Ishikawa (cell line): ENCODE measurements around the gene PFKM.

Experiments
- CEBPB ChIP-seq: IDR thresholded peaks from 2 replicates; pipeline ENCODE4 v1.6.1; 2012
- CREB1 ChIP-seq: IDR thresholded peaks from 2 replicates; pipeline ENCODE4 v1.6.1; 2012; ENCODE audit warnings: low read depth
- EGR1 ChIP-seq: IDR thresholded peaks from 2 replicates; pipeline ENCODE4 v1.6.1; 2012
- EP300 ChIP-seq: IDR thresholded peaks from 2 replicates; pipeline ENCODE4 v1.6.1; 2012; ENCODE audit warnings: borderline replicate concordance
- FOXM1 ChIP-seq: IDR thresholded peaks from 2 replicates; pipeline ENCODE4 v1.6.1; 2012; ENCODE audit warnings: low read depth, borderline replicate concordance
- NFIC ChIP-seq: IDR thresholded peaks from 2 replicates; pipeline ENCODE4 v1.6.1; 2012
- RAD21 ChIP-seq: IDR thresholded peaks from 2 replicates; pipeline ENCODE4 v1.6.1; 2012; ENCODE audit warnings: low read depth
- TAF1 ChIP-seq: IDR thresholded peaks from 2 replicates; pipeline ENCODE4 v1.6.1; 2012; ENCODE audit warnings: low read depth, mild to moderate bottlenecking
- TCF12 ChIP-seq: IDR thresholded peaks from 2 replicates; pipeline ENCODE4 v1.6.1; 2012; ENCODE audit warnings: low read depth
- TEAD4 ChIP-seq: IDR thresholded peaks from 2 replicates; pipeline ENCODE4 v1.6.1; 2012
- YY1 ChIP-seq: IDR thresholded peaks from 2 replicates; pipeline ENCODE4 v1.6.1; 2012; ENCODE audit warnings: low read depth
- ZBTB7A ChIP-seq: IDR thresholded peaks from 2 replicates; pipeline ENCODE4 v1.6.1; 2012; ENCODE audit warnings: low read depth
- TF ChIP-seq, protein P1 (sequence below): IDR thresholded peaks from 2 replicates; pipeline ENCODE4 v1.6.1; 2012
- TF ChIP-seq, protein P2 (sequence below): IDR thresholded peaks from 2 replicates; pipeline ENCODE4 v1.6.1; 2012
- TF ChIP-seq, protein P3 (sequence below): IDR thresholded peaks from 2 replicates; pipeline ENCODE4 v1.6.1; 2012; ENCODE audit warnings: low read depth, mild to moderate bottlenecking

PFKM gene

DNA sequence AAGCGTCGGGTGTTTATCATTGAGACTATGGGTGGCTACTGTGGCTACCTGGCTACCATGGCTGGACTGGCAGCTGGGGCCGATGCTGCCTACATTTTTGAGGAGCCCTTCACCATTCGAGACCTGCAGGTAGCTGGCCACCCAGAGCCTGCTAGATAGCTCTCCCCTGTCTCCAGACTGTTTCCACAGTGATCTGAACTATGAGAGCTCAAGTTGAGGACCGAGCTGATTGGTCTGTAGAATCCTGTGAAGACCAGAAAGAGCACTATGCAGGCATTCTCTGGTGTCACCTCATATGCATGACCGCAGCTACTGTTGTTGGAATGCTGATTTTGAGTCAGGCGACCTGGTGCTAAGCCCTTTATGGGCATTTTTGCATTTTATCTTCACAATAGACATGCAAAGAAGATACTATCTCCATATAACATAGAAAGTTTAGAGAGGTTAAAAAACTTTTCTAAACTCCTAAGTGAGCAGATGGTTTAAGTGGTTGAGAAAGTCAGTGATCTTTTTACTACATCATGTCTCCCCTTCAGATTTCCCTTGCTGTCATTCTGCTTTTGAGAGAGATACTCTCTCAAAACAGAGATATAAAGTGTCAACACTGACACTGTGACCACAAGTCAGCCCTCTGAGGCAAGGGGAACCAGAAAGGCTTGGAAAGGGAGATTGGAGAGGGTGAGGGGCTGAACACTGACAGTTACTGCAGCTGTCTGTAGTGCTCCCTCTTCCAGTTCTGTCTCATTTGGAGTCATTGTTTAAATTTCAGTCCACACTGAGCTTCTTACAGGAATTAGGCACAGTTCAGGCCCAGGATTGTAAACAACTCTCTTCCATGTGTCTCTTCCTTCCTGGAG is 23.9 kb downstream of the PFKM start:
- TF ChIP-seq, protein P1, sequence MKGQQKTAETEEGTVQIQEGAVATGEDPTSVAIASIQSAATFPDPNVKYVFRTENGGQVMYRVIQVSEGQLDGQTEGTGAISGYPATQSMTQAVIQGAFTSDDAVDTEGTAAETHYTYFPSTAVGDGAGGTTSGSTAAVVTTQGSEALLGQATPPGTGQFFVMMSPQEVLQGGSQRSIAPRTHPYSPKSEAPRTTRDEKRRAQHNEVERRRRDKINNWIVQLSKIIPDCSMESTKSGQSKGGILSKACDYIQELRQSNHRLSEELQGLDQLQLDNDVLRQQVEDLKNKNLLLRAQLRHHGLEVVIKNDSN: no peak
- no peak for TF ChIP-seq TAF1
- no peak for TF ChIP-seq EP300
- TF ChIP-seq NFIC: no peak

DNA sequence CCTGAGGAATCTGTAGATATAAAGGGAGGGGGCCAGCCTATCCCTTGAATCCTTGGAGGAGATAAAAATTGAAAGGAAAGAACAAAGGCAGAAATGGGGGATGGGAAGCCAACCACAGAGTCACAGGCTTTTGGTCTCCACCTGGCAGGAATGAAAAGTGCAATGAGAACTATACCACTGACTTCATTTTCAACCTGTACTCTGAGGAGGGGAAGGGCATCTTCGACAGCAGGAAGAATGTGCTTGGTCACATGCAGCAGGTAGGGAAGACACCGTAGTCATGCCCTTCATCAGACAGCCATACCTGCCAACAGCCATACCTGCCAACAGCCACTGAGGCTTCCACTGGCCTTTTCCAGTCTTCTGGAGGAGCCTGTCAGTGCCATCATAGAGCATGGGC is 24.7 kb downstream of the PFKM start:
- TF ChIP-seq YY1 (no peak), TCF12 (no peak), TEAD4 (no peak), EGR1 (no peak), EP300 (no peak), CEBPB (no peak), RAD21 (no peak), TAF1 (no peak)
- TF ChIP-seq, protein P2, sequence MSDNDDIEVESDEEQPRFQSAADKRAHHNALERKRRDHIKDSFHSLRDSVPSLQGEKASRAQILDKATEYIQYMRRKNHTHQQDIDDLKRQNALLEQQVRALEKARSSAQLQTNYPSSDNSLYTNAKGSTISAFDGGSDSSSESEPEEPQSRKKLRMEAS: no peak
- TF ChIP-seq, protein P3, sequence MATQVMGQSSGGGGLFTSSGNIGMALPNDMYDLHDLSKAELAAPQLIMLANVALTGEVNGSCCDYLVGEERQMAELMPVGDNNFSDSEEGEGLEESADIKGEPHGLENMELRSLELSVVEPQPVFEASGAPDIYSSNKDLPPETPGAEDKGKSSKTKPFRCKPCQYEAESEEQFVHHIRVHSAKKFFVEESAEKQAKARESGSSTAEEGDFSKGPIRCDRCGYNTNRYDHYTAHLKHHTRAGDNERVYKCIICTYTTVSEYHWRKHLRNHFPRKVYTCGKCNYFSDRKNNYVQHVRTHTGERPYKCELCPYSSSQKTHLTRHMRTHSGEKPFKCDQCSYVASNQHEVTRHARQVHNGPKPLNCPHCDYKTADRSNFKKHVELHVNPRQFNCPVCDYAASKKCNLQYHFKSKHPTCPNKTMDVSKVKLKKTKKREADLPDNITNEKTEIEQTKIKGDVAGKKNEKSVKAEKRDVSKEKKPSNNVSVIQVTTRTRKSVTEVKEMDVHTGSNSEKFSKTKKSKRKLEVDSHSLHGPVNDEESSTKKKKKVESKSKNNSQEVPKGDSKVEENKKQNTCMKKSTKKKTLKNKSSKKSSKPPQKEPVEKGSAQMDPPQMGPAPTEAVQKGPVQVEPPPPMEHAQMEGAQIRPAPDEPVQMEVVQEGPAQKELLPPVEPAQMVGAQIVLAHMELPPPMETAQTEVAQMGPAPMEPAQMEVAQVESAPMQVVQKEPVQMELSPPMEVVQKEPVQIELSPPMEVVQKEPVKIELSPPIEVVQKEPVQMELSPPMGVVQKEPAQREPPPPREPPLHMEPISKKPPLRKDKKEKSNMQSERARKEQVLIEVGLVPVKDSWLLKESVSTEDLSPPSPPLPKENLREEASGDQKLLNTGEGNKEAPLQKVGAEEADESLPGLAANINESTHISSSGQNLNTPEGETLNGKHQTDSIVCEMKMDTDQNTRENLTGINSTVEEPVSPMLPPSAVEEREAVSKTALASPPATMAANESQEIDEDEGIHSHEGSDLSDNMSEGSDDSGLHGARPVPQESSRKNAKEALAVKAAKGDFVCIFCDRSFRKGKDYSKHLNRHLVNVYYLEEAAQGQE: no peak
- TF ChIP-seq, protein P1: no peak

DNA sequence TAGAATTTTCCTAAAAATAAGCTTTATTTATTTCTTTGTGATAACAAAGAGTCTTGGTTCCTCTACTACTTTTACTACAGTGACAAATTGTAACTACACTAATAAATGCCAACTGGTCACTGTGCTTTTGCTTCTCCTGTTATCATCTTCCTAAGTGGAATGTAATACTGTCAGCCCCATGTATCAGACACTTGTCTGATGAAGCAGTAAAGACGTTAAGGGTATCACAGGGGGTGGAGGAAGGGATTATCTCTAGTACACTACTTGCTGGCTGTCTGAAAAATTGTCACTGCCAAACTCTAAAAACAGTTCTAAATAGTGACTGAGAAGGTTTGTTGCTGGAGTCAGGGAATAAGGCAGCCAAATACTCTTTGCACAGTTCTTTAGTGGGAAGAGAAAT is 26.8 kb downstream of the PFKM start:
- TF ChIP-seq TCF12: no peak
- TF ChIP-seq, protein P2: no peak

DNA sequence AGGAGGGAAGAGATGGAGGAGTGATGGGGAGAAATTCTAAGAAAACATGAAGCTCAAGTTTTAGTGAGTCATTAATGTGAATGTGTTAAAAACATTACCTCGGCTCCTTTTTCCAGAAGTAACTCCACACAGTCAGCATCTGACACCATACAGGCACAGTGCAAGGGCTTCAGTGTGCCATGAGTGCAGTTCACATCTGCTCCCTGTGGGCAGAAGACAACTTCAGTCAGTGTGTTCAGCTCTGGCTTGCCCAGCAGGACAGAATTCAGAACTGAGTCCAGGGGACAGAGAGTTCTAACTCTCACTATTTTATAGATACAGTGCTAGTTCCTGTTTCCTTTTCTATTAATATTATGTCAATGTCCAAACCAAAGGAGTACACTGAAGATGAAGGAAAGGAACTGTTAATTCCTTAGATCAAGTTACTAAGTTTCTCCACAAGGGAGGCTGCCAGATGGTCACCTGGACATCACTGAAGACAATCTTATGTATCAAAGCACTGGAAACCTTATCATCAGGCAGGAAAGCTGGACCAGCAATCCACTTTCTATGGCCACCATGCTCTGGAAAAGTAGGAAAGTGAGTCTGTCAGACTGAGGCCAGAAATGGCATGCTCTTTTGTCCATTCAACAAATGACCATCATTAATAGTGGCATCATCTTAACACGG is 32.1 kb downstream of the PFKM start:
- TF ChIP-seq, protein P1: no peak
- TF ChIP-seq EGR1 (no peak), YY1 (no peak), FOXM1 (no peak), TCF12 (no peak), CREB1 (no peak), CEBPB (no peak), RAD21 (no peak), TAF1 (no peak), ZBTB7A (no peak)

DNA sequence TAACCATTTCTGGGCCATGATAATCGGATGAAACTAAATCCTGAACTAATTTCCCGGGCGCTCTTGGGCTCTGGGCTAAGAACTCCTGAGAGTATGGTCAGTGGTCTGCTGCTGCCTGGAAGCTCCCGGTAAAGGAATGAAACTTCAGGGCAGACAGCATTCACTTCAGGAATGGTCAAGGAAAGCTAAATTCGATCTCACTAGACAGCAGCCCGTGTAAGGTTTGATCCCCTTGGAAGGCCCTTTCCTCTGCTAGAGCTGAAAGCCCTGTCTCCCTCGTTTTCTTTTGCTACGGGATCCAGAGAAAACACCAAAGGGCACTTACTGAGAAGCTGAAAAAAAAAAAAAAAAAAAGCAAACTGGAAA is 37.5 kb downstream of the PFKM start:
- no peak for TF ChIP-seq ZBTB7A
- no peak for TF ChIP-seq CEBPB
- TF ChIP-seq NFIC: no peak
- no peak for TF ChIP-seq EP300
- no peak for TF ChIP-seq YY1
- TF ChIP-seq, protein P2: no peak
- TF ChIP-seq TEAD4: no peak
- no peak for TF ChIP-seq FOXM1
- TF ChIP-seq, protein P3: no peak
- TF ChIP-seq RAD21: no peak
- TF ChIP-seq, protein P1: no peak
- no peak for TF ChIP-seq TAF1
- TF ChIP-seq CREB1: no peak
- no peak for TF ChIP-seq EGR1
- no peak for TF ChIP-seq TCF12
